Stimulated activated CD8-positive, alpha-beta memory T cell treated with anti-CD3 and anti-CD28 coated beads, Interleukin-4, amount 100 ng/mL, for 4 hours (primary cell): ENCODE results near the gene FOXS1.

Experiments
- DNase-seq, 2 donors: peaks; one replicate each; pipeline ENCODE4 v3.0.0-alpha.2; 2020; ENCODE audit warnings: low read depth in 2 of 2, low spot score in 1 of 2

Gene FOXS1

DNA sequence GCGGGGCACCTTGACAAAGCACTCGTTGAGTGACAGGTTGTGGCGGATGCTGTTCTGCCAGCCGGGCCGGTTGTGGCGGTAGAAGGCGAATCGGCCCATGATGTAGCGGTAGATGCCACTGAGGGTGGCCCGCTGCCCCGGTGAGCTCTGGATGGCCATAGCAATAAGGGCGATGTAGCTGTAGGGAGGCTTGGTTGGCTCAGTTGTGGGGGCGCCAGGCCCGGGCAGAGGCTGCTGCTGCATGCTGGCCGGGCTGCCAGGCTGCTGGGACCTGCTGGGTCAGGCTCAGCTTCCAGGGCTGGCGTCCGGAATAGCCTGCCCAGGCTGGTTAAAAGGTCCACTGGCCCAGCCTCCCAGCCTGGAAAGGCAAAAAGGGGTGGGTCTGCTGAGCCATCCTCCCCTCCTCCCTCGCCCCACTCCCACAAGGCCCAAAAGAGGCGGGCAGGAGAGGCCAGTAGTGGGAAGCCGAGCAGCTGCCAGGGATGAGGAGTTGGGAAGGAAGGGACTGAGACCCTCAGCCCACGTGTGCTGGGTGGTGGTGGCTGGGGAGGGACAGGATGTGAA, at the start of gene FOXS1:
TSS of gene FOXS1 (minus strand) at position 305 of the 564 bp plus-strand sequence. CDS start at position 243, 62 bp downstream.
- no peak for DNase-seq

DNA sequence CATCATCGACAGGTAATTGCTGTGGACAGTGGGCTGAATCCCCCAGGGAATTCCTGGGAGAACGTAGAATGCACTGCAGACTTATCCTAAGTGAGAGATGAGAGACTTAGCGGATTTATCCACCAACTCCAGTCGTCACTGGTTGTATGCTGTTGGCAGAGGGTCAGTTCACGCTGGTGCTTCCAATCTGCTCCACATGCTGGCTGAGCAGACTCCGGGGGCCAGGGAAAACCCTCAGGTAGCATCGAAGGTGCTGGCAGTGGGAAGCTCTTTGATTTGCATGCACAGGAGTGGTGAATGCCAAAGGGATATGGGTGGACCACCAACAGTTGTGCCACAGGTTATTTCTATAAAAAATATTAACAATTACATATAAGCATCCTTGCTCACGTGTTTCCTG, 45.2 kb upstream of the FOXS1 start:
- no peak for DNase-seq

DNA sequence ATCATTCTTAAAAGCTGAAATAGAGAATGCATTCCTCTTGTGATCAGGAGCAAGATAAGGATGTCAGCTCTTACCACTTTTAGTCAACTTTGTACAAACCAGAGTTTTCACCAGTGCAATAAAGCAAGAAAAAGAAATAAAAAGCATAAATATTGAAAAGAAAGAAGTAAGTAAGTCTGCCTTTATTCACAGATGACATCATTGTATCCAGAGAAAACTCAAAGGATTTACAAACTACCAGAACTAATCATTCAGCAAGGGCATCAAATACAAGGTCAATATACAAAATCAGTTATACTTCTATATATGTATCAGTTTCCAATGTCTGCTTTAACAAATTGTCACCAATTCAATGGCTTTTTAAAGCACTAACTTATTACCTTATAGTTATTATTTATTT, 38.4 kb upstream of the FOXS1 start:
- no peak for DNase-seq

DNA sequence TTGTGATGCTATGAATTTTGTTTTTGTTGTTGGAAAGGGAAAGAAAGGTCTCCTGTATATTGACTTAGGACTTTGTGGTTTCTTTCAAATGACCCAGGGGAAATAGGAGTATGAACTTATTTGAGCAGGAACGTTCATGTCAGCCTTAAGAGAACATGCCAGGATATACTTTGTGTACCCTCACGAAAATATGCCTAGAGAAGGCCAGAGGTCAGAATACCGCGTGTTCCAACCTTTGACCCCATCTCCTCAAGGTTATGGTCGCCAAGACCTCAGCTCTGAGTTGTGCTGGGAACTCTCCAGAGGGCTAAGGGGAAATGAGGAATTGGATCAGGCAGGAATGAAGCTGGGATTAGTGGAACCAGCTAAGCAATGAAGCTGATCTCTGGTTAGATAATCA, 36.5 kb upstream of the FOXS1 start:
- DNase-seq: no peak

DNA sequence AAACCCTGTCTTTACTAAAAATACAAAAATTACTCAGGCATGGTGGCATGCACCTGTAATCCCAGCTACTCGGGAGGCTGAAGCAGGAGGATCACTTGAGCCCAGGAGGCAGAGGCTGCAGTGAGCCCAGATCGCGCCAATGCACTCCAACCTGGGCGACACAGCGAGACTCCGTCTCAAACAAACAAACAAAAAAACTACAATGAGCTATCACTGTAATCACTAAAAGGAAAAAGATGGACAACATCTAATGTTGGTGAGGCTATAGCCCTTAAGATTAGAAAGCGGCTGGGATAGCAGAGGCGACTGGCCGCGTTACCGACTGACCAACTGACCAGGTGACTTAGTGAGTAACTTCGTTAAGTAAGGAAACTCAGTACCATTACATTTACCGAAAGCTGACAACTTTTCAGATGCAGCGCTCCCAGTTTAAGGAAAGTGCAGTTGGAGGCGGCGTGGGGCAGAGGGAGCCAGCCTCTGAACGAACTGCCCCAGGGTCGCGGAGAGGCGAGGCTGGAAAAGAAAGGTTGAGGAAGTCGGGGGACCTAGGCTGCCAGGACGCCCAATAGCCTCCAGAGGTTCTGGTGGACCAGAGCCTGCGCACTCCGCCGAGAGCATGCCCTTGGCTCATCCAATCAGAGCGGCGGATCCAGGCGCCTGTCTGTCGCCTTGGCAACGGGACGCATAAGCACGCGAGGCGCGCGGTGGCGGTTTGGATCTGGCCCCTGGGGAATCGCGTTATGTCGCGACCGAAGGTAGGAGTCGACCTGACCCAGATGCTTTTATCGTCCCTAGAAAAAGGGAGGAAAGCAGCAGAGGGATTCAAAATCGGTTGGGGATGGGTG, 34.0 kb upstream of the FOXS1 start:
- DNase-seq: peak; percentile 34 to 61

DNA sequence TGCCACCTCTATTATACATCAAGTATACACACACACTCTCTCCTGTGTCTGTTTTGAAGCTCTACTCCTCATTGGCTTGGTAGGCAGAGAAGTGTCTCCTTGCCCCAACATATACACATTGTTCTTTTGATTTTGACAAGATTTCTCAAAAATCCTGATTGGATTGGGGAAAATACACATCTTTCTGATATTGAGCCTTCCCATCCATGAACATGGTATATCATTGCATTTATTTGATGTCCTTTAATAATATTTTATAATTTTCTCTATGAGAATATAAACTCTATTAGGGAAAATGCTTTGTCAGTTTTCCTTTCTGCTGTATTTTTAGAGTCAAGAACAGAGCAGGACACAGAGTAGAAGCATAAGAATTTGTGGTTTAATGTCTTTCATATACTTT, 32.3 kb upstream of the FOXS1 start:
- no peak for DNase-seq

DNA sequence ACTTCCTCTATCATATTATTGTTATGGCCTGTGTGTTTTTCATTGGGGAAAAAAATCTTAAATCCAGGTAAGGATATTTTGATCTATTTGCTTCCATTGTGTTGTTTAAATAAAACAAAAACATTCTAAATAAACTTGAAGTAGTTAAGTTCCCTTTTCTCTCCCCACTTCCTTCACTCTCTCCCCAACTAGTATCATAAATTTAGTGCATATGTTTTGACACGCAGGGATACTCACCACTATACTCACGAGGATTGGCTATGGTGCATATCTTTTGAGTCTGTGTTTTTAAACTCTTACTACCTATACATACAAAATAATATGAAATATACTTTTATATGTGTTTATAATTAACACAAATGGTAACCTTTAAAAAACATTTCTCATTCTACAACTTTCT, 30.3 kb upstream of the FOXS1 start:
- DNase-seq: no peak

DNA sequence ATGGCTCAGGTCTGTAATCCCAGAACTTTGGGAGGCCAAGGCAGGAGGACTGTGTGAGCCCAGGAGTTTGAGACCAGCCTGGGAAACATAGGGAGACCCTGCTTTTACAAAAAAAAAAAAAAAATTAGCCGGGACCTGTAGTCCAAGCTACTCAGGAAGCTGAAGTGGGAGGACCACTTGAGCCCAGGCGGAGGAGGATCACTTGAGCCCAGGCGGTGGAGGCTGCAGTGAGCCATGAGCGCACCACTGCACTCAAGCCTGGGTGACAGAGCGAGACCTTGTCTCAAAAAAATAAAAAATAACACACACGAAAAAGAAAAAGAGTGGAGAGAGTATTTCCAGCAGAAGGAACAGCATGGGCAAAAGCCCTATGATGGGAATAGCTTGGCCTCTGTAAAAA, 27.0 kb upstream of the FOXS1 start:
- DNase-seq: no peak

DNA sequence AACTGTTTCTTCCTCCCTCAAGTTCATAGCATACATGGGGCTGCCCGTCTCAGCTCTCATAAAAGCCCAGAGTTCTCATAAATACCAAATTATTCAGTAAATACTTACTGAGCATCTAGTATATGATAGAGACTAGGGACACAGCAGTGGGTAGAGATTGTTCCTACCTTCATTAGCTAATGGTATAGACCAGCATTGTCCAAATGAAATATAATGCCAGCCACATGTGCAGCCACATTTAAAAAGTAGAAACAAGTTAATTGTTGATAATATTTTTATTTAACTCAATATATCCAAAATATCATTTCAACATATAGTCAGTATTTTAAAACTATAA, 26.2 kb upstream of the FOXS1 start:
- DNase-seq: no peak

DNA sequence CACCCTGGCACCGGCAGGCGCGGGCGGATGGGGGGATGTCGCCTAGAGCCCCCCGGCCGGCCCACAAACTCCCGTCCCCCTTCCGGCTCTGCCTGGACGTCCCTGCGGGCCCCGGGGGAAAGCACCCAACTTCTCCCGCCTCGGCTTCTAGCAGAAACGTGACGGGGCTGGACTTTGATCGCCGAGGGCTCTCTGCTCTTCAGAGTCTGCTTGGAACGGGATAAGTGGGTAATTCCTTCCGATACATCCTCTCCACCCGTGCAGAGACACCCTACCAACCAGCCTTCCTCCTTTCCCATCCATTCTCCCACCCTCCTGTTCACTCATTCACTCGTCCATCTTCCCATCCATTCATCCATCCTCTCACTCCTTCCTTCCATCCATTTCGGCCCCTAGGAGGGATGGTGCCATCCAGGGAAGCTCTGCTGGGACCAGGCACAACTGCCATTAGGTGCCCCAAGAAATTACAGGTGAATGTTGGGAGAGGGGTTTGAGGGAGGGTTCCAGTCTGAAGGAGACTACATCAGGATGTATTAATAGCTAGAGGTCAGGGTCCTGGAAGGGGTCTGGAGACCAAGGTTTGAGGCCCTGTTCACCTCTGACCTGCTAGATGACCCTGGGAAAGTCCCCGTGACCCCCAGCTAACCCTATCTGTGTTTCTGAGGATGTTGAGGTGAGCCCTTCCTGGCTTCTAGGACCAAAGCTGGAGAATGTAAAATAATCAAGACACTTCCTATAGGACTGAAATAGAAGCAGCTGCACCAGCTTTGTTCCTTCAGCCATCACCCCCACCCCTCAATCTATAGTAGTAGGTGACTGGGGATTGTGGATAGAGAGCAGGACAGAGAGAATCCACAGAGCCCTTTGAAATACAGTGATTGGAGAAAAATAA, 25.6 kb upstream of the FOXS1 start:
- DNase-seq: no peak

DNA sequence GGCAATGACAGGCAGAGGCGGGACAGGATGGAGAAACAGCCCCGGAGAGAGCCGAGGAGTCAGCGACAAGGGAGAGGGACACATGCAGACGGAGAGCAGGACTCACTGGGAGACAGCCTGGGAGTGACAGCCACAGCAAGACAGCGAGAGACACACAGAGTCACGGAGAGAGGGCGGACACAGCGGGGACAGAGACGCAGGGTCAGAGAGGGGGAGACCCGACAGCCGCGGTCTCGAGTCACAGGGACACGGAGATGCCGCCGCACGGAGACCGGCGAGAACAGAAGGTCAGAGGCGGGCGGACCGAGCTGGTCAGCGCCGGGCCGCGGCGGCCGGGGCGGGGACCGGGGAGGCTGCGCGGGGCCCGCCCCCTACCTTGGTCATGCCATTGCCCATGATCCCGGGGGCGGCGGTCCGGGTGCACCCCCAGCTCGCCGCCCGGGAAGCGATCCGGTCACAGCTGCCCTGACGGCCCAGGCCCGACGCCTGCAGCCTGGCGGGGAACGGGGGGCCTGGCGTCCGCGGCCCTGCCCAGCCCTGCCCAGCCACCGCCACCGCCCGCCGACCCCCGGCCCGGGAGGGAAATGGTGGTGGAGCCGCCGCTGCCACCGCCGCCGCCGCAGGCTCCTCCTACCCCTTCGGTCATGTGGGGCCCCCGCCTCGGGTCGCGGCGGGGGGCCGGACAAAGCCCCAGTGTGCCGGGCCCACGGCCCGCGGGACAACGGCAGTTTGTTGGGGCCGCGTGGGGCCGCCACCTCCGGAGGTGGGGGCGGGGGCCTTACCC, 24.7 kb upstream of the FOXS1 start, which contains the start of the genes DUSP15 and TTLL9:
TSS of gene DUSP15 (minus strand) at position 586 of the 784 bp plus-strand sequence. CDS start at position 396, 190 bp downstream.
TSS of gene TTLL9 (plus strand) at position 693 of the 784 bp plus-strand sequence. CDS start 493 bp downstream, outside the sequence.
- no peak for DNase-seq

DNA sequence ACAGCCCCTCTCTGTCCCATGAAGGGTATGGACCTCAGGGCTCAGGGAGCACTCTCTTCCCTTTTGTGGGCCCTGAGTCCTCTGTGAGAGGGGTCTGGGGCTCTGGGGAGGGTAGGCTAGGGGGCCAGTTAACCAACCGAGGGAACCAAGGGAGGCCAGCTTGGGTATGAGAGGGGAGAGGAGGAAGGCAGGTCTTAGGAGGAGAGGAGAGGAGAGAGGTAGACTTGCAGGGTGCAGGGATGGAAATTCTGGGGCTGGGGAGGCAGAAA, 24.2 kb upstream of the FOXS1 start:
- DNase-seq: no peak

DNA sequence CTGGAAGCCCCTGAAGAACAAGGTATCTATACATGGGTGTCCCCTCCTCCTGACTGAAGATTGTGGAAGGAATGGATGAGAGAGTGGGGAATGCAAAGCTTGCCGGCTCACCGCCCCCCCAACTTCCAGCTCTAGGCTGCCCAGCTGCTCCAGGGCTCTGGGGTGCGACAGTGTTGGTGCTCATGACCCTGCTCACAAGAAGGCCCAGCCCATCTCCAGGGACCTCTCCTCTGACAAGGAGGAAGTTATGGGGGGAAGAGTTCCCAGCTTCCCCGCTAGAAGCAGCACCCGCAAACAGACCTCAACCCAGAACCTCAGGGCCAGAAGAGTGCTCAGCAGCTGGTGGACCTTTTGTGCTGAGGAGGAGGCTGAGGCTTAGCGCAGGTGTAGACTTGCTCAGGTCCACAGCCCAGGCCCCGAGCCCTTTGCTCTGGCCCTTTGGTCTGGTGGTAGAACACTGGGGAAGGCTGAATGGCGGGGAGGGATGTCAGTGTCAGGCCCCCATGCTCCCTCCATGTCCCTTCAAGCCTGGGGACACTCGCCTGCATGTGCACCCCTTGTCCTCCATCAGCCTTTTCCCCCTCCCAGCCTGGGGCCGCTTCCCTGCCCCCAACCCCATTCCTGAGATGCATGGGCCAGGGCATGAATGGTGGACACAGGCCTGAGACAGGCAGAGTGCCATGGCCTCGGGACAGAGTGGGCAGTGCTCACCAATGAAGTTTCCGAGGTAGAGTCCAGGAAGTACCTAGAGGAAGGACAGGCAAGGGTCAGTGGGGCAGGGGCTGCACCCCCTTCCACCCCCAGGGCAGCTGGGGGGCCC, 23.7 kb upstream of the FOXS1 start:
- no peak for DNase-seq

DNA sequence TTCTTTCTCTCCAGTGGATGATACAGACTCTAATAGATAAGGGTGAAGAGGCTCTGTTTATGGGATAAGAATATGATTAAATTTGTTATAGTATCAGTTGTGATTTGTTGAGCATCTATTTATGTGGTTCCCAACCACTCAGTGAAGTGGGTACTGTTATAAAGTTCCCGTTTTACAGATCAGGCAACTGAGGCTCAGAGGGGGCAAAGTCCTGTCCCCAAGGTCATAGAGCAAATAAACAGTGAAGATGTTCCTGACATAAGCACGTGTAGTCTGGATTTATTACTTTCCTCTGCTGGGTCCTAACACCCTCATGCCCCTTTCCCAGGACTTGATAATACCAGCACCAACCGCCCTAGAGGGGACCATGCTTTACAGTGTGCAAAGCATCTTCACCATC, 20.8 kb upstream of the FOXS1 start:
- DNase-seq: no peak

DNA sequence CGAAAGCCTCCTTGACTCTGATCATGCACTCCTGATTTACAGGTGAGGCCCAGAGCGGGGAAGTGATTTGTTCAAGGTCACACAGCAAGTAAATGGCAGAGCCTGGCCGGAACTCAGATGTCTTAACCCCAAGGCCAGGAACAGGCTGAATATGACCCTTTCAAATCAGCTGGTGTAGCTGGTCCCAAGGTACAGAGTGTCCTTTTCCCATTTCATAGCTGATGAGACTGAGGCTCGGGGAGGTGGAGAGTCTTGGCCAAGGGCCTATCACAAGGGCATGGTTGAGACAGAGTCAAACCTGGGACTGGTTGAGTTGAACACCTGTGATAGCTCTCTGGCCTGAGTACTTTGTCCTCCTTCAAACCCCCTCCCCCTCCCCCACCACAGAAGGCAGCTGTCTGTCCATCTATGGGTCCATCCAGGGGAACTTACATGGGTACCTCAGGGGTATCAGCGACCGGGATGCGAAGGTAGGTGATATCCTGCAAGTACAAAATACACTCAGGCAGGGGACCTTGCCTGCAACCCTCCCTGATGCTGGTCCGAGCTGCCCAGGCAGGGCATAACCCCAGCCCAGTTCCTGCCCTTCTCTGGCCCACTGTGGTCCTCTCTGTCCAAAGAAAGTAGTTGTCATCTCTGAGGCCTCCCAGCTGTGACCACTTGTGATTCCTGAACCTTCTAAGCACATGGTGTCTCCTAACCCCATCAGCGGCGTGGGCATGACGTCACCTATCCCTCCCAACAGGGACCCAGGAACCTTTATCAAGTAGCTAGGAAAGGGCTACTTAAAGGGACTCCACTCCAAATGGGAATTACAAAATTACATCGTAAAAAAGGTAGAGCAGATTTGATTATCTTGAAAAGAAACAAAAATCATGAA, 19.4 kb upstream of the FOXS1 start:
- DNase-seq: no peak

DNA sequence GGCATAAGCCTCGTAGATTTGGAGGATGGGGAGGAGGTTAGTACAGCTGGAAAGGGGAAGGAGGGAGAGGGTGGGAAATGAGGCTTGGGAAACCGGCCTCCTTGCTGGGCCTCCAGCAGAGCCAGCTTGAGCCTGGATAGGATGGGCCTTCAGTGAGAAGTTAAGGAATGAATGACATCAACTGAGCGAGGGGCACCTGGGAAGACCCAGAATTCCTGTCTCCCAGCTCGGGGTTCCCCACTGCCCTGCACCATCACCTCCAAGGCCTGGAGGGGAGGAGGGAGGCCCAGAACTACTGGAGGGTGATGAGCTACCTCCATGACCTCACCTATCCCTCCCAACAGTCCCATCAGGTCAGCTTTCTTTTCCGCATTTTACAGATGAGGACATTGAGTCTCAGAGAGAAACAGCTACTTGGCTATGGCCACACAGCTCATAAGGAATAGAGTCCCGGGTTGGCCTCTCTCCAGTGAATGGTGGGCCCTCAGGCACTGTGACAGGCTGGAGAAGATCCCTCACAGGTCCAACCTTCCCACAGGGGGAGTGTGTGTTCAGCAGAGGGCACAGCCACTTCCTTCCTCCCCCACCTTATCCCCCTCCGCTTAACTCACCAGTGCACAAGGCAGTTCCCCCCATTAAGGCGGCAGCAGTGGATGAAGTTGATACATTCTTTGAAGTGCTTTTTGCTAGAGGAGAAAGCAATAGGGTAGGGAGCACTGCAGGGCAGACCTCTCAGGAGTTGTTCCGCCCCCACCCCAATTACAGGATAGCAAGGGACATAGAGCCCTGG, 18.1 kb upstream of the FOXS1 start:
- DNase-seq: no peak

DNA sequence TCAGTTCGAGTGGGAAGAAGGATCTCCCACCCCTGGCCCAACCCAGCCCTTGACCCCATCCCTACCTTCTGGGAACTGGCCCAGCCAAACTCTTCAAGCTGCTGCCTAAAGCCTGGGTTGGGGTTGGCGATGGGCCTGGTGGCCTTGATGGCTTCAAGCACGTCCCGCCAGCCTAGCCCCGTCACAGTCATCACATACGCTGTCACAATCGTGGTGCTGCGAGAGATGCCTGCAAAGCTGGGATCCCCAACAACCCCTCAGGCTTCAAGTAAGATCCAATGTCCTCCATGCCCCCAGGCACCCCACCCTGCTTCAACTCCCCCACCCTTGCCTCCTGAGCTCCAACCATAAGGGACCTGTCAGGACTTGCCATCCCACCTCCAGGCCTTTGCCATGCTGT, 17.1 kb upstream of the FOXS1 start:
- DNase-seq: no peak

DNA sequence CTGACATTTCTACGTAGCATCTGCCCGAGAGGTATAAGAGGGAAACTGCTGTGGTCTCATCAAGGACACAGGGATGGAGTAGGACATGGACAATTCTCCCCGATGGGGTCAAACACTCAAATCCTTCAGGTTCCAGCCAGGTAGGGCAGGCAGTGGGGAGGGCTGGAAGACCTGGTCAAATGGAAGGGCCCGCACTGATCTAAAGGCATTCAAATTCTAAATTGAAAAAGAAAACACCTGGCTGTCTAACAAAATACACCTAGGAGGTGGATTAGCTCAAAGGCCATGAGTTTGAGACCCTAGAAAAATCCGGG, 16.7 kb upstream of the FOXS1 start:
- DNase-seq: no peak
